Hepatocyte (in vitro differentiated cells): ENCODE measurements around the gene ZNF587B.
"Not testable (repeated sequence)": the region's sequence is repeated elsewhere in the genome, so short reads cannot be mapped to it uniquely, and the experiment has no call there.

Experiments used
- CTCF ChIP-seq: fragments of 200-600 bp; sonication (generic); IDR thresholded peaks from 2 replicates; pipeline ENCODE4 v1.5.1; 2016; ENCODE audit warnings: antibody characterized with exemption, mild to moderate bottlenecking; ENCODE audit not compliant: poor library complexity
- EZH2 ChIP-seq: fragments of 200-600 bp; sonication (generic); IDR thresholded peaks from 2 replicates; pipeline ENCODE4 v1.6.1; 2016; ENCODE audit warnings: antibody characterized with exemption, mild to moderate bottlenecking, borderline replicate concordance
- EZH2phosphoT487 ChIP-seq: fragments of 200-600 bp; sonication (generic); IDR thresholded peaks from one replicate; pipeline ENCODE4 v1.6.1; 2018; ENCODE audit warnings: antibody characterized with exemption, mild to moderate bottlenecking, low read depth, moderate library complexity; ENCODE audit not compliant: unreplicated experiment, severe bottlenecking

- not testable (repeated sequence) for TF ChIP-seq EZH2, CTCF, EZH2phosphoT487
Observed at GRCh38 chr19:57823155-57823554, 6.9 kb upstream of the ZNF587B start.
